GM23338 (cell line): ENCODE data around the gene PPP4R3A.

Source experiments
- EZH2 ChIP-seq: fragments of 200-600 bp; sonication (generic); IDR thresholded peaks from one replicate; pipeline ENCODE4 v1.8.0; 2017; ENCODE audit warnings: antibody characterized with exemption, mild to moderate bottlenecking, low read depth; ENCODE audit not compliant: unreplicated experiment
- JUNB ChIP-seq: IDR thresholded peaks from one replicate; pipeline ENCODE4 v1.6.1; 2016; ENCODE audit warnings: antibody characterized with exemption; ENCODE audit not compliant: unreplicated experiment
- POLR2AphosphoS5 ChIP-seq: IDR thresholded peaks from 2 replicates; pipeline ENCODE4 v1.6.1; 2016; ENCODE audit warnings: antibody characterized with exemption, low read depth
- TF ChIP-seq, protein P1 (sequence below), 2 experiments: fragments of 200-600 bp in 1 of 2; sonication (generic) in 1 of 2; conservative IDR thresholded peaks; 2 replicates each; pipeline versions ENCODE4 v1.5.1 to v1.6.1; 2016 to 2017; ENCODE audit warnings: antibody characterized with exemption in 2 of 2, low read depth in 2 of 2, mild to moderate bottlenecking in 2 of 2, moderate library complexity in 1 of 2
- TF ChIP-seq, protein P2 (sequence below): IDR thresholded peaks from one replicate; pipeline ENCODE4 v1.6.1; 2018; ENCODE audit warnings: antibody characterized with exemption; ENCODE audit not compliant: unreplicated experiment
- TF ChIP-seq, protein P3 (sequence below): IDR thresholded peaks from 2 replicates; pipeline ENCODE4 v1.6.1; 2016; ENCODE audit warnings: antibody characterized with exemption

DNA sequence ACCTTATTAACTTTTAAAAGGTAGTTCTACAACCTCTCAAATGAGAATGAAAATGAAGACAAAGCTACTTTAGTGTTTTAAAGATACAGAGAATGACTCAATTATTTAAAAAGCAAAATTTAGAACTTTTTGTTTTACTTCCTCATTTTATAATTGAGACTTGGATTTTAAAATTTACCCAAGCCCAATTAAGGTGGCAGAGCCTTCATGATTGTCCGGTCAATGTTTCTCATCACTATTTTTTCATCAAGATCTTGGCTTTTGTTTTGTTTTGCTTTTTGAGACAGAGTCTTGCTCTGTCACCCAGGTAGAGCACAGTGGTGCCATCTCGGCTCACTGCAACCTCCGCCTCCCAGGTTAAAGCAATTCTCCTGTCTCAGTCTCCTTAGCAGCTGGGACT, 32.7 kb downstream of the PPP4R3A start:
- TF ChIP-seq, protein P1, sequence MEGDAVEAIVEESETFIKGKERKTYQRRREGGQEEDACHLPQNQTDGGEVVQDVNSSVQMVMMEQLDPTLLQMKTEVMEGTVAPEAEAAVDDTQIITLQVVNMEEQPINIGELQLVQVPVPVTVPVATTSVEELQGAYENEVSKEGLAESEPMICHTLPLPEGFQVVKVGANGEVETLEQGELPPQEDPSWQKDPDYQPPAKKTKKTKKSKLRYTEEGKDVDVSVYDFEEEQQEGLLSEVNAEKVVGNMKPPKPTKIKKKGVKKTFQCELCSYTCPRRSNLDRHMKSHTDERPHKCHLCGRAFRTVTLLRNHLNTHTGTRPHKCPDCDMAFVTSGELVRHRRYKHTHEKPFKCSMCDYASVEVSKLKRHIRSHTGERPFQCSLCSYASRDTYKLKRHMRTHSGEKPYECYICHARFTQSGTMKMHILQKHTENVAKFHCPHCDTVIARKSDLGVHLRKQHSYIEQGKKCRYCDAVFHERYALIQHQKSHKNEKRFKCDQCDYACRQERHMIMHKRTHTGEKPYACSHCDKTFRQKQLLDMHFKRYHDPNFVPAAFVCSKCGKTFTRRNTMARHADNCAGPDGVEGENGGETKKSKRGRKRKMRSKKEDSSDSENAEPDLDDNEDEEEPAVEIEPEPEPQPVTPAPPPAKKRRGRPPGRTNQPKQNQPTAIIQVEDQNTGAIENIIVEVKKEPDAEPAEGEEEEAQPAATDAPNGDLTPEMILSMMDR (conservative IDR thresholded peaks at IDR 0.05; ENCODE audit: low read depth in 2 of 2): no peak
- TF ChIP-seq EZH2: no peak
- TF ChIP-seq, protein P2, sequence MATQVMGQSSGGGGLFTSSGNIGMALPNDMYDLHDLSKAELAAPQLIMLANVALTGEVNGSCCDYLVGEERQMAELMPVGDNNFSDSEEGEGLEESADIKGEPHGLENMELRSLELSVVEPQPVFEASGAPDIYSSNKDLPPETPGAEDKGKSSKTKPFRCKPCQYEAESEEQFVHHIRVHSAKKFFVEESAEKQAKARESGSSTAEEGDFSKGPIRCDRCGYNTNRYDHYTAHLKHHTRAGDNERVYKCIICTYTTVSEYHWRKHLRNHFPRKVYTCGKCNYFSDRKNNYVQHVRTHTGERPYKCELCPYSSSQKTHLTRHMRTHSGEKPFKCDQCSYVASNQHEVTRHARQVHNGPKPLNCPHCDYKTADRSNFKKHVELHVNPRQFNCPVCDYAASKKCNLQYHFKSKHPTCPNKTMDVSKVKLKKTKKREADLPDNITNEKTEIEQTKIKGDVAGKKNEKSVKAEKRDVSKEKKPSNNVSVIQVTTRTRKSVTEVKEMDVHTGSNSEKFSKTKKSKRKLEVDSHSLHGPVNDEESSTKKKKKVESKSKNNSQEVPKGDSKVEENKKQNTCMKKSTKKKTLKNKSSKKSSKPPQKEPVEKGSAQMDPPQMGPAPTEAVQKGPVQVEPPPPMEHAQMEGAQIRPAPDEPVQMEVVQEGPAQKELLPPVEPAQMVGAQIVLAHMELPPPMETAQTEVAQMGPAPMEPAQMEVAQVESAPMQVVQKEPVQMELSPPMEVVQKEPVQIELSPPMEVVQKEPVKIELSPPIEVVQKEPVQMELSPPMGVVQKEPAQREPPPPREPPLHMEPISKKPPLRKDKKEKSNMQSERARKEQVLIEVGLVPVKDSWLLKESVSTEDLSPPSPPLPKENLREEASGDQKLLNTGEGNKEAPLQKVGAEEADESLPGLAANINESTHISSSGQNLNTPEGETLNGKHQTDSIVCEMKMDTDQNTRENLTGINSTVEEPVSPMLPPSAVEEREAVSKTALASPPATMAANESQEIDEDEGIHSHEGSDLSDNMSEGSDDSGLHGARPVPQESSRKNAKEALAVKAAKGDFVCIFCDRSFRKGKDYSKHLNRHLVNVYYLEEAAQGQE: no peak
- TF ChIP-seq, protein P3, sequence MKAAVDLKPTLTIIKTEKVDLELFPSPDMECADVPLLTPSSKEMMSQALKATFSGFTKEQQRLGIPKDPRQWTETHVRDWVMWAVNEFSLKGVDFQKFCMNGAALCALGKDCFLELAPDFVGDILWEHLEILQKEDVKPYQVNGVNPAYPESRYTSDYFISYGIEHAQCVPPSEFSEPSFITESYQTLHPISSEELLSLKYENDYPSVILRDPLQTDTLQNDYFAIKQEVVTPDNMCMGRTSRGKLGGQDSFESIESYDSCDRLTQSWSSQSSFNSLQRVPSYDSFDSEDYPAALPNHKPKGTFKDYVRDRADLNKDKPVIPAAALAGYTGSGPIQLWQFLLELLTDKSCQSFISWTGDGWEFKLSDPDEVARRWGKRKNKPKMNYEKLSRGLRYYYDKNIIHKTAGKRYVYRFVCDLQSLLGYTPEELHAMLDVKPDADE: no peak
- no peak for TF ChIP-seq POLR2AphosphoS5
- no peak for TF ChIP-seq JUNB
